Tibial nerve (tissue), 4 donors: ENCODE results near the gene ADCY2.

Source experiments
- EP300 ChIP-seq, 2 donors: sonication (generic); formaldehyde crosslinking; IDR thresholded peaks; one replicate each; pipeline ENCODE4 v1.6.1; 2017; ENCODE audit warnings: antibody characterized with exemption in 2 of 2, mild to moderate bottlenecking in 1 of 2
- POLR2A ChIP-seq, 2 donors: fragments of 450-650 bp; IDR thresholded peaks; one replicate each; pipeline ENCODE4 v1.6.1; 2017; ENCODE audit warnings: antibody characterized with exemption in 2 of 2, mild to moderate bottlenecking in 2 of 2, moderate library complexity in 2 of 2
- TF ChIP-seq, protein P1 (sequence below), 5 experiments: fragments of 200-600 bp in 3 of 5; fragments of 450-650 bp in 2 of 5; sonication (generic) in 3 of 5; IDR thresholded peaks; one replicate each; pipeline ENCODE4 v1.5.1; 2016 to 2019; ENCODE audit warnings: antibody characterized with exemption in 5 of 5, mild to moderate bottlenecking in 3 of 5, moderate library complexity in 2 of 5

GRCh38 chr5:7844901-7845300, 449.0 kb downstream of the ADCY2 start:
- TF ChIP-seq, protein P1, sequence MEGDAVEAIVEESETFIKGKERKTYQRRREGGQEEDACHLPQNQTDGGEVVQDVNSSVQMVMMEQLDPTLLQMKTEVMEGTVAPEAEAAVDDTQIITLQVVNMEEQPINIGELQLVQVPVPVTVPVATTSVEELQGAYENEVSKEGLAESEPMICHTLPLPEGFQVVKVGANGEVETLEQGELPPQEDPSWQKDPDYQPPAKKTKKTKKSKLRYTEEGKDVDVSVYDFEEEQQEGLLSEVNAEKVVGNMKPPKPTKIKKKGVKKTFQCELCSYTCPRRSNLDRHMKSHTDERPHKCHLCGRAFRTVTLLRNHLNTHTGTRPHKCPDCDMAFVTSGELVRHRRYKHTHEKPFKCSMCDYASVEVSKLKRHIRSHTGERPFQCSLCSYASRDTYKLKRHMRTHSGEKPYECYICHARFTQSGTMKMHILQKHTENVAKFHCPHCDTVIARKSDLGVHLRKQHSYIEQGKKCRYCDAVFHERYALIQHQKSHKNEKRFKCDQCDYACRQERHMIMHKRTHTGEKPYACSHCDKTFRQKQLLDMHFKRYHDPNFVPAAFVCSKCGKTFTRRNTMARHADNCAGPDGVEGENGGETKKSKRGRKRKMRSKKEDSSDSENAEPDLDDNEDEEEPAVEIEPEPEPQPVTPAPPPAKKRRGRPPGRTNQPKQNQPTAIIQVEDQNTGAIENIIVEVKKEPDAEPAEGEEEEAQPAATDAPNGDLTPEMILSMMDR (IDR thresholded peaks at IDR 0.05) = no peak
- TF ChIP-seq POLR2A (IDR thresholded peaks at IDR 0.05) (no peak), EP300 (IDR thresholded peaks at IDR 0.05) (no peak)
